Heart right ventricle (tissue), 16 donors: Measurements from ENCODE around the gene SF3B2. TPM values are rescaled to one million over a fixed set of nuclear protein-coding genes. Genes with fewer than 3 reads are reported as not detected.
"Not testable (repeated sequence)": the region's sequence is repeated elsewhere in the genome, so short reads cannot be mapped to it uniquely, and the experiment has no call there.

Source experiments
- ATAC-seq, 8 donors: fragments of 200-7000 bp; cut with Tn5 transposase; one replicate each; pipeline ENCODE4 v1.9.1; 2020; ENCODE audit warnings: mild to moderate bottlenecking in 8 of 8, moderate library complexity in 8 of 8, moderate number of reproducible peaks in 1 of 8
- DNase-seq, 2 donors: peaks; one replicate each; pipeline ENCODE4 v3.0.0-alpha.2; 2020
- H3K27ac ChIP-seq, 10 donors: fragments of 200-600 bp; sonication (generic) in 2 of 10; one replicate each; pipeline versions ENCODE4 v1.5.0 to v1.8.0; 2020 to 2022; ENCODE audit warnings: mild to moderate bottlenecking in 3 of 10
- H3K27me3 ChIP-seq, 7 donors: fragments of 200-600 bp; one replicate each; pipeline ENCODE4 v1.8.0; 2021 to 2022; ENCODE audit warnings: mild to moderate bottlenecking in 2 of 7
- H3K36me3 ChIP-seq, 9 donors: fragments of 200-600 bp; sonication (generic) in 1 of 9; one replicate each; pipeline versions ENCODE4 v1.5.0 to v1.8.0; 2020 to 2022; ENCODE audit warnings: mild to moderate bottlenecking in 2 of 9
- H3K4me1 ChIP-seq, 9 donors: fragments of 200-600 bp; sonication (generic) in 1 of 9; one replicate each; pipeline versions ENCODE4 v1.5.0 to v1.8.0; 2020 to 2022; ENCODE audit warnings: mild to moderate bottlenecking in 4 of 9
- H3K4me3 ChIP-seq, 10 donors: fragments of 200-600 bp; sonication (generic) in 2 of 10; one replicate each; pipeline versions ENCODE4 v1.5.0 to v1.8.0; 2020 to 2022; ENCODE audit warnings: mild to moderate bottlenecking in 7 of 10, moderate library complexity in 2 of 10
- H3K9me3 ChIP-seq, 11 donors: fragments of 200-600 bp in 10 of 11; sonication (generic) in 2 of 11; one replicate each; pipeline versions ENCODE4 v1.5.0 to v1.8.0; 2013 to 2022; ENCODE audit warnings: mild to moderate bottlenecking in 2 of 11, control low read depth in 1 of 11, moderate library complexity in 1 of 11
- WGBS, 2 donors: extraction: QIAGEN DNeasy Blood & Tissue Kit; methylation state at CpG; one replicate each; pipeline ENCODE4 v1.1.7; 2013; ENCODE audit warnings: inconsistent platforms in 1 of 2; 5-methylcytosine and 5-hydroxymethylcytosine counted together
- intact Hi-C, 10 donors: fragments of 100-400 bp; cut with DNase I; formaldehyde crosslinking; loops; one replicate each; pipeline versions ENCODE4 v1.11.1 to v1.14.2; 2022
- polyA plus RNA-seq, 2 donors: library from polyadenylated mRNA; stranded (reverse); fragments of 200-250 nt; gene quantifications; one replicate each; pipeline ENCODE4 v1.2.3, GENCODE V29; 2013
- total RNA-seq, 10 donors: library from RNA; stranded (reverse); fragmentation: NEBNext Ultra II Directional in 3 of 10; extraction: Animal tissue kit (Norgen Biotek cat#: 25700) in 3 of 10; gene quantifications; one replicate each; pipeline versions ENCODE4 v1.2.1 to v1.2.4, GENCODE V29; 2021 to 2023
- TF ChIP-seq, protein P1 (sequence below), 9 donors: fragments of 200-600 bp; sonication (generic) in 2 of 9; IDR thresholded peaks; one replicate each; pipeline versions ENCODE4 v1.5.0 to v1.8.0; 2021 to 2022; ENCODE audit warnings: antibody characterized with exemption in 9 of 9, mild to moderate bottlenecking in 5 of 9, moderate library complexity in 1 of 9
- donor health status: Arrhythmogenic right ventricular cardiomyopathy.
- donor health status: ischemic (EF 13 %, LVEDD 7.1; RV severe dilation, severe dysfunction).
- donor health status: healthy with polysubstance abuse.
- donor health status: DM: no; HTN: yes; CAD: no.
- donor health status: DM: no; HTN: no; CAD: no.
- donor health status: ischemic (EF 25% LVEDD 6.9; RV normal size, moderate dysfunction).
- donor health status: ischemic (EF 25% LVEDD 5.7; RV mildly dilated, moderate dysfunction).
- donor health status: healthy.
- donor health status: DM: yes; HTN: yes; CAD: no.
- donor health status: Ischemic cardiomyopathy.
- donor health status: ischemic (EF 35%, LVEDD 5.7; RV mildly dilated, moderate dysfunction).
- donor health status: nonischemic (EF 11% LVEDD 7.7; RV severe dilation, severe dysfunction).
- donor health status: DM: yes; HTN: yes; CAD: no.
- donor health status: PGD.
- donor health status: ischemic (EF 29% LVEDD 5.4; RV normal size, mild dysfunction).
- donor health status: nonischemic (EF 23%, LVEDD 6.1; RV moderate dilation, normal function).

Gene SF3B2
- total and polyA plus RNA-seq, 12 donors: 46.5 to 94.9 (median 72.7) TPM

DNA sequence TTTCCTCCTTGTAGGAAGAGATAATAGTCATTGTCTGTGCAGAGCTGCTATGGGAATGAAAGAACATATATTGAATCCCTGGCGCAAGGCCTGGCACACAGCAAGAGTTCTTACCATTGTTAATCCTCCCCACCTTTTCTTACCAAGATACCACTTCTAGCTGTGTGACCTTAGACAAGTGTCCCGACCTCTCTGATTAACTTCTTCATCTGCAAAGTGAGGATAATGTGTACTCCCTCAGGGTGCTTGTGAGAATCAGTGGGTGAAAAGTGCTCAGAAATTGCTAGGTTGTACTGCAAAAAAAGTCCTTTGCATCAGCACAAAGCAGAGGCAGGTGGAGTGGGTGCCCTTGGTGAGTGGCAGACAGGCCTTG, 44.1 kb upstream of the SF3B2 start:
- H3K9me3 ChIP-seq: no peaks in the 10 kb centered on the region
- H3K27me3 ChIP-seq: peaks cover 8 to 29% (median 17%) of the 10 kb centered on the region in 7 donors
- no peak overlapping the region for H3K4me3 ChIP-seq
- H3K27ac ChIP-seq: no peak overlapping the region
- TF ChIP-seq, protein P1, sequence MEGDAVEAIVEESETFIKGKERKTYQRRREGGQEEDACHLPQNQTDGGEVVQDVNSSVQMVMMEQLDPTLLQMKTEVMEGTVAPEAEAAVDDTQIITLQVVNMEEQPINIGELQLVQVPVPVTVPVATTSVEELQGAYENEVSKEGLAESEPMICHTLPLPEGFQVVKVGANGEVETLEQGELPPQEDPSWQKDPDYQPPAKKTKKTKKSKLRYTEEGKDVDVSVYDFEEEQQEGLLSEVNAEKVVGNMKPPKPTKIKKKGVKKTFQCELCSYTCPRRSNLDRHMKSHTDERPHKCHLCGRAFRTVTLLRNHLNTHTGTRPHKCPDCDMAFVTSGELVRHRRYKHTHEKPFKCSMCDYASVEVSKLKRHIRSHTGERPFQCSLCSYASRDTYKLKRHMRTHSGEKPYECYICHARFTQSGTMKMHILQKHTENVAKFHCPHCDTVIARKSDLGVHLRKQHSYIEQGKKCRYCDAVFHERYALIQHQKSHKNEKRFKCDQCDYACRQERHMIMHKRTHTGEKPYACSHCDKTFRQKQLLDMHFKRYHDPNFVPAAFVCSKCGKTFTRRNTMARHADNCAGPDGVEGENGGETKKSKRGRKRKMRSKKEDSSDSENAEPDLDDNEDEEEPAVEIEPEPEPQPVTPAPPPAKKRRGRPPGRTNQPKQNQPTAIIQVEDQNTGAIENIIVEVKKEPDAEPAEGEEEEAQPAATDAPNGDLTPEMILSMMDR (IDR thresholded peaks at IDR 0.05): no peak
- ATAC-seq (no peak), DNase-seq (no peak)
- 64 to 85% methylated on average over 2 of the region's 2 CpGs for WGBS, 2 donors
- H3K4me1 ChIP-seq: peaks cover 3 to 28% (median 10%) of the 10 kb centered on the region in 9 donors
- H3K36me3 ChIP-seq: peaks cover 0 to 35% (median 12%) of the 10 kb centered on the region in 9 donors
- intact Hi-C loops: no loop called here

DNA sequence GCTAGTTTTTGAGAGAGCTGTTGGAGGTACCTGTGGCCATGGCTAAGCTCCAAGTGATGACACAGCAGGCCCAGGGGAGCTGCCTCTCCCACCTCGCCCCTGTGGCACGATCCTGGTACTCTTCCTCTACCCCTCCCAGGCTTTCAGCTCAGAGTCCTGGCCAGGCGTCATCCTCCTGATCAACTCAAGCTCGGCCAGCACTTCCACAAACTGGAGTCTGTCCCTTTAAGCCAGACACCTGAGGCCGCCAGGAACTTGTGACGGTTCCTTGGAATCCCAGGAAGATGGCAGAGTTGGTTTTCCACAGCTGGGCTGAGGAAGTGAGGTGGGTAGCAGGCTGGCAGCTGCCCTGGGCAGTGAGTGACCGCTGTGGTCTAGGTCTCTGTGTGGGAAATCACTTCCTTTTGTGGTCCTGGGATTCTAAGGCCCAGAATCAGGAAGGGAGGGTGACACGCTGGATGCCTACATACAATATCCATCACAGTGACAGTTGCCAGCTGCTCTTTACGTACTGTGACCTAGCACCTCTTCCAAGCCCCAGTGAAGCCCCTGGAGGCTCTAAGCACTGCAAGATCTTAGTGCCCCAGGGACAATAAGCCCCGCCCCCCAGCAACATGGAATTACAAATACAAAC, 43.6 kb upstream of the SF3B2 start:
- H3K36me3 ChIP-seq: peaks cover 0 to 33% (median 12%) of the 10 kb centered on the region in 9 donors
- H3K27me3 ChIP-seq: peaks cover 8 to 34% (median 21%) of the 10 kb centered on the region in 7 donors
- no peak overlapping the region for H3K27ac ChIP-seq
- TF ChIP-seq, protein P1 (IDR thresholded peaks at IDR 0.05): no peak
- no peak for DNase-seq
- H3K9me3 ChIP-seq: no peaks in the 10 kb centered on the region
- ATAC-seq: no peak
- no peak overlapping the region for H3K4me3 ChIP-seq
- peaks cover 0 to 23% (median 5%) of the 10 kb centered on the region in 9 donors for H3K4me1 ChIP-seq
- 52 to 59% methylated on average over 10 of the region's 10 CpGs for WGBS, 2 donors
- intact Hi-C loops: no loop called here

DNA sequence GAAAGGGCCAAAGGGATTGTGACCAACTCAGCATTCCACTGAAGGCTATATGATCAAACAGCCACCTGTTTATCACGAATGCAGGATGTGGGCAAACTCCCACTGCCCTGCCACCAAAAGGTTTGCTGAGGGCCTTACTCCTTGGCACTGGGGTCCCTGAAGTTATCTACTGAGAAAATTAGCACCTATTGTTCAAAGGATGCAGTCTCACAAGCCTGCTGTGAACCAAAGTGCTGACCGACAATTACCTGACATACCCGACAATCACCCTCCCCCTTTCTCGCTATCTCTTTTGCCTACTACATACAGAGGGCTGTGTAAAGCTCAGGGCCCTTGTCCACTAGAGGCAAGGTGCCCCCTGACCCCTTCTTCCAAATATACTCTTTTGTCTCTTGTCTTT, 42.1 kb upstream of the SF3B2 start:
- H3K27ac ChIP-seq, intact Hi-C loops, ATAC-seq, H3K4me3 ChIP-seq, DNase-seq, H3K9me3 ChIP-seq: not testable (repeated sequence)
- peaks cover 0 to 18% (median 4%) of the 10 kb centered on the region in 9 donors for H3K36me3 ChIP-seq
- WGBS, 2 donors: 43 to 71% methylated on average over 4 of the region's 4 CpGs
- H3K4me1 ChIP-seq: peaks cover 0 to 23% (median 5%) of the 10 kb centered on the region in 9 donors
- H3K27me3 ChIP-seq: peaks cover 8 to 39% (median 23%) of the 10 kb centered on the region in 7 donors

GRCh38 chr11:66011239-66011784, 40.9 kb upstream of the SF3B2 start:
- DNase-seq: no peak
- TF ChIP-seq, protein P1 (IDR thresholded peaks at IDR 0.05): no peak
- H3K4me3 ChIP-seq: peak overlapping the region in 2 of 10 donors; percentile 0 to 30
- peaks cover 0 to 30% (median 14%) of the 10 kb centered on the region in 9 donors for H3K4me1 ChIP-seq
- peaks cover 0 to 5% (median 0%) of the 10 kb centered on the region in 9 donors for H3K36me3 ChIP-seq
- intact Hi-C loops: no loop called here
- 42 to 49% methylated on average over 13 to 14 of the region's 14 CpGs for WGBS, 2 donors
- peaks cover 8 to 39% (median 23%) of the 10 kb centered on the region in 7 donors for H3K27me3 ChIP-seq
- no peaks in the 10 kb centered on the region for H3K9me3 ChIP-seq
- H3K27ac ChIP-seq: no peak overlapping the region
- no peak for ATAC-seq
